ENCODE results near the gene GAS2L1.

GAS2L1 gene

DNA sequence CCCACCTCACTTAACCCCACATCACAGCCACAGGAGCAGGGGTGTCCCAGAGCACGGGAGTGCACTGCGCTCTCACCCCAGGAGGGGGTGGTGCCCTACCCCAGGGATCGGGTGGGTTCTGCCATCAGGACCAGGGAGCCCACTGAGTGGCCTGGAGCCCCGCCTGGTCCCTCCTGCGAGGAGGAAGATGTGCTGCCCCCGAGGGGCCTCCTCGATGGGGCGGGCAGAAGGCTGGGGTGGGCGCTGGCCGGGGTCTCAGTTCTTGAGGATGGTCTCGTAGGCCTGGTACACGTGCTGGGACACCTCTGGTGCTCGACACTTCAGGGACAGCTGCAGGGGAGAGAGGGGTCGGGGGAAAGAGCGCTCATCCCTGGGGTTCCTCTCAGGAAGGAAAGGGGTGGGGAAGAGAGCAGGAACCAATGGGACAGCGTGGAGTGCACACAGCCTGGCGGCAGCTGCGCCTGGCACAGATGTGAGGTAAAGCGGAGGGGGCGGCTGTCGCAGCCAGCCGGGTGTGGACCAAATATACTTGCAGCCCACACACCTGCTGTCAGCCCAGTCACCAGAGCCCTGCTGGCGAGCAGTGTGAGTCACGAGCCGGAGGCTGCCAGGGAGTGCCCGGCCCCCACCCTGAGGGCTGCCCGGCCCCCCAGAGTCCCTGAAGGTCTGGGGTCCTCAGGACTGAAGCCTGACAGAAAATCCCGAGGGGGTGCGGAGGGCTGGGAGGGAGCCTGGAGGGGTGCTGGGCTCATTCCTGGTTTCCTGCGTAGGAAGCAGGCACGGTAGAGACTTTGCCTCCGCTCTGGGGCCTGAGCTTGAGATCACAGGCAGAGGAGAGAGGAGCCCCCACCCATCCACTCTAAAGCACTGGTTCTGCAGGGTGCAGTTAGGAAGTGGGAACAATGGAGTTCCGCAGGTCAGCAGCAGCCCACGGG is 22.4 kb downstream of the GAS2L1 start:
- no peak overlapping the region for H3K4me3 ChIP-seq (ENCODE audit: low read depth, low read length)
- TF ChIP-seq CTCF (IDR thresholded peaks at IDR 0.05; ENCODE audit: borderline replicate concordance, insufficient read depth, low read depth, low read length): no peak

- no peak overlapping the region for H3K4me3 ChIP-seq (ENCODE audit: low read depth, low read length)
- TF ChIP-seq CTCF (IDR thresholded peaks at IDR 0.05; ENCODE audit: borderline replicate concordance, insufficient read depth, low read depth, low read length): no peak
Observed at GRCh38 chr22:29329581-29329980, 23.1 kb downstream of the GAS2L1 start.

- TF ChIP-seq CTCF (IDR thresholded peaks at IDR 0.05; ENCODE audit: borderline replicate concordance, insufficient read depth, low read depth, low read length): no peak
- no peak overlapping the region for H3K4me3 ChIP-seq (ENCODE audit: low read depth, low read length)
Observed at GRCh38 chr22:29330291-29330690, 23.8 kb downstream of the GAS2L1 start.

DNA sequence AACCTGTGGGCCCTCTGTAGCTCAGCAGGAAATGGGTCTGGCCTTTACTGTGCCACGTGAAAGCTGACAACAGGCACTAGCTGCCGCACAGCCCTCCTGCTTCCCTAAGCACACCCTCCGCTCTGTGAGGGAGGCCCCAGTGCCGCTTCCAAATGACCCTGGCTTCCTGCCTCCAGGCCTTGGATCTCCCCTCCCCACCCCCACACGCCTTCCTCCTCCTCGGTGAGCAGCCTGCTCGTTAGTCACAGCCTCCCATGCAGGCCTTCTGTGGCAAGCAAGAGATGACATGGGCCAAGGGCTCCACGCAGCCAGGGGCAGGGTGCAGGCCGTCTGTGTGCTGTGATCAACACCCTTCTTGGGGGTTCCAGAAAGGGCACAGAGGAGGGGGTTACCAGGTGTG is 24.3 kb downstream of the GAS2L1 start:
- TF ChIP-seq CTCF (IDR thresholded peaks at IDR 0.05; ENCODE audit: borderline replicate concordance, insufficient read depth, low read depth, low read length): no peak
- H3K4me3 ChIP-seq (ENCODE audit: low read depth, low read length): no peak overlapping the region

GRCh38 chr22:29331213-29331612 is 24.8 kb downstream of the GAS2L1 start:
- no peak overlapping the region for H3K4me3 ChIP-seq (ENCODE audit: low read depth, low read length)
- TF ChIP-seq CTCF (IDR thresholded peaks at IDR 0.05; ENCODE audit: borderline replicate concordance, insufficient read depth, low read depth, low read length): no peak

DNA sequence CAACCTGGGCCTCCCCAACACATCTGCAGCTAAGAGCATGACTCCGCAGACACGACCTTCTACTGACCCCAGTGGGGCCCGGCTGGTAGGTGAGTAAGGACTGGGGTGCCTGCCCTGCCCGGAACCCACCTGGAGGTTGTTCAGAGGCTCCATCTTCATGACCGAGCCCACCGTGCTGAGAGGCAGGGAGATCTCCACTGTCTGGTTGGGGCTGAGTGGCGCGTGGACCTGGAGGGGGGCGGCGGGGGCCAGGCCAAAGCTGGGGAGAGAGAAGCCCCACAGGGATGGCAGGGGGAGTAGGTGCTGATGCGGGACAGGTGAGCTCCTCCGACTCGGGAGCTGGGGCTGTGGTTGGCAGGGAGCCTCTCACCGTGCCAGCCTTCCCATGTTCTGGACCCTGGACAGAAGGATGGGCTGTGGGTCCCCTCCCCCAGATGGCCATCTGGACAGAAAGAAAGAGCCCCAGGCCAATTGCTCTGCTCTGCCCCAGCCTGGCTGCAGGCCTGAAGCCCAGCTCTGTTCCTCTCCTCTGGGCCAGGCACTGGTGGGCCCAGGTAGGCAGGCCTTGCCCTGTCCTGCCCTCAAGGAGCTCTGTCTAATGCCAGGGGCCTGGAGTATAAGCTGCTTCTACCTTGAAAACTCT is 25.3 kb downstream of the GAS2L1 start:
- H3K4me3 ChIP-seq (ENCODE audit: low read depth, low read length): no peak overlapping the region
- TF ChIP-seq CTCF (IDR thresholded peaks at IDR 0.05; ENCODE audit: borderline replicate concordance, insufficient read depth, low read depth, low read length): no peak
